ENCODE data around the gene ZBP1. TPM values are rescaled to one million over a fixed set of nuclear protein-coding genes. Genes with fewer than 3 reads are reported as not detected.

The ZBP1 gene
- total and polyA plus RNA-seq, 10 of the 15 experiments (the other 5 are each of a cell fraction or from before 2014, with no cell fraction given): 0.93 to 10.6 (median 4.8) TPM

- Histone ChIP-seq H3K4me1 (ENCODE audit: control insufficient read depth, insufficient read depth, low read length) (no peaks in the 10 kb centered on the region), H3K36me3 (ENCODE audit: control insufficient read depth in 2 of 2, insufficient read depth in 2 of 2, low read length in 1 of 2) (no peaks in the 10 kb centered on the region), H3K4me3 (no peak overlapping the region), H3K4me2 (ENCODE audit: control insufficient read depth, insufficient read depth) (no peak overlapping the region), H4K20me1 (ENCODE audit: control insufficient read depth, insufficient read depth) (no peaks in the 10 kb centered on the region), H2AFZ (ENCODE audit: control insufficient read depth, low read depth, low read length) (no peak overlapping the region), H3K9me3 (replicated peaks; ENCODE audit: control insufficient read depth, insufficient read depth, low read length) (no peaks in the 10 kb centered on the region), H3K79me2 (ENCODE audit: control insufficient read depth, insufficient read depth, low read length) (no peaks in the 10 kb centered on the region), H3K27me3 (replicated peaks in 1 of 2; ENCODE audit: control insufficient read depth in 2 of 2, insufficient read depth in 2 of 2, low read length in 1 of 2) (no peaks in the 10 kb centered on the region), H3K27ac (ENCODE audit: control insufficient read depth, insufficient read depth) (no peak overlapping the region), H3K9ac (ENCODE audit: control insufficient read depth, insufficient read depth, low read length) (no peak overlapping the region)
- SMC1A ChIA-PET (ENCODE audit: uncharacterized antibody, unreplicated experiment): interaction anchor here (0.6 kb wide), 1 partner anchor 33 kb away, joined by 3 read pairs; no protein-coding TSS in a partner anchor
- FAIRE-seq (no peak), ATAC-seq (no peak), DNase-seq (ENCODE audit: low read depth, low spot score) (no peak)
- RAD21 ChIA-PET (ENCODE audit: unreplicated experiment): no interaction called here
- in situ Hi-C loops (cut with MboI): no loop called here
- POLR2A ChIA-PET: no interaction called here
- intact Hi-C loops (cut with micrococcal nuclease; ENCODE audit: unreplicated experiment): no loop called here
- CTCF ChIA-PET: no interaction called here
- no TSS peak for BruUV-seq (replicated peaks)
- WGBS (ENCODE audit: insufficient coverage, insufficient replicate concordance, low lambda C conversion rate, missing lambda C conversion rate): 38% methylated on average over 13 of the region's 13 CpGs
- no peak for TF ChIP-seq GATAD2B (conservative IDR thresholded peaks at IDR 0.05; ENCODE audit: low read depth)
- TF ChIP-seq, protein P1, sequence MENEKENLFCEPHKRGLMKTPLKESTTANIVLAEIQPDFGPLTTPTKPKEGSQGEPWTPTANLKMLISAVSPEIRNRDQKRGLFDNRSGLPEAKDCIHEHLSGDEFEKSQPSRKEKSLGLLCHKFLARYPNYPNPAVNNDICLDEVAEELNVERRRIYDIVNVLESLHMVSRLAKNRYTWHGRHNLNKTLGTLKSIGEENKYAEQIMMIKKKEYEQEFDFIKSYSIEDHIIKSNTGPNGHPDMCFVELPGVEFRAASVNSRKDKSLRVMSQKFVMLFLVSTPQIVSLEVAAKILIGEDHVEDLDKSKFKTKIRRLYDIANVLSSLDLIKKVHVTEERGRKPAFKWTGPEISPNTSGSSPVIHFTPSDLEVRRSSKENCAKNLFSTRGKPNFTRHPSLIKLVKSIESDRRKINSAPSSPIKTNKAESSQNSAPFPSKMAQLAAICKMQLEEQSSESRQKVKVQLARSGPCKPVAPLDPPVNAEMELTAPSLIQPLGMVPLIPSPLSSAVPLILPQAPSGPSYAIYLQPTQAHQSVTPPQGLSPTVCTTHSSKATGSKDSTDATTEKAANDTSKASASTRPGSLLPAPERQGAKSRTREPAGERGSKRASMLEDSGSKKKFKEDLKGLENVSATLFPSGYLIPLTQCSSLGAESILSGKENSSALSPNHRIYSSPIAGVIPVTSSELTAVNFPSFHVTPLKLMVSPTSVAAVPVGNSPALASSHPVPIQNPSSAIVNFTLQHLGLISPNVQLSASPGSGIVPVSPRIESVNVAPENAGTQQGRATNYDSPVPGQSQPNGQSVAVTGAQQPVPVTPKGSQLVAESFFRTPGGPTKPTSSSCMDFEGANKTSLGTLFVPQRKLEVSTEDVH (IDR thresholded peaks at IDR 0.05; ENCODE audit: low read depth, partially characterized antibody): no peak
- TF ChIP-seq CEBPB (IDR thresholded peaks at IDR 0.05; ENCODE audit: borderline replicate concordance in 1 of 2, low read depth in 2 of 2, low read length in 2 of 2): no peak
- no peak for TF ChIP-seq NFIC (IDR thresholded peaks at IDR 0.05; ENCODE audit: low read depth, low read length)
- no peak for TF ChIP-seq MTA3 (IDR thresholded peaks at IDR 0.05; ENCODE audit: borderline replicate concordance, low read length)
- no peak for TF ChIP-seq HDGF (IDR thresholded peaks at IDR 0.05)
- no peak for TF ChIP-seq SREBF1 (IDR thresholded peaks at IDR 0.05; ENCODE audit: low read length)
- no peak for TF ChIP-seq ETV6 (conservative IDR thresholded peaks at IDR 0.05 in 1 of 2, IDR thresholded peaks at IDR 0.05 in 1 of 2; ENCODE audit: borderline replicate concordance in 1 of 2, low read depth in 1 of 2)
- TF ChIP-seq KAT2A (conservative IDR thresholded peaks at IDR 0.05; ENCODE audit: control insufficient read depth, low read depth, low read length): no peak
- no peak for TF ChIP-seq ZBTB11 (CRISPR knock-in tag; IDR thresholded peaks at IDR 0.05)
- no peak for TF ChIP-seq STAT3 (IDR thresholded peaks at IDR 0.05; ENCODE audit: low read depth, low read length)
- no peak for TF ChIP-seq PKNOX1 (IDR thresholded peaks at IDR 0.05)
Observed at GRCh38 chr20:57660181-57660921, 40.1 kb upstream of the ZBP1 start.
